NCI-H1694 (cell line): ENCODE data around the gene PSG4.
"Not testable (repeated sequence)": the region's sequence is repeated elsewhere in the genome, so short reads cannot be mapped to it uniquely, and the experiment has no call there.

Experiments
- DNase-seq: peaks from one replicate; lab custom pipeline; 2025; lab: John Stamatoyannopoulos, UW

Gene PSG4

DNA sequence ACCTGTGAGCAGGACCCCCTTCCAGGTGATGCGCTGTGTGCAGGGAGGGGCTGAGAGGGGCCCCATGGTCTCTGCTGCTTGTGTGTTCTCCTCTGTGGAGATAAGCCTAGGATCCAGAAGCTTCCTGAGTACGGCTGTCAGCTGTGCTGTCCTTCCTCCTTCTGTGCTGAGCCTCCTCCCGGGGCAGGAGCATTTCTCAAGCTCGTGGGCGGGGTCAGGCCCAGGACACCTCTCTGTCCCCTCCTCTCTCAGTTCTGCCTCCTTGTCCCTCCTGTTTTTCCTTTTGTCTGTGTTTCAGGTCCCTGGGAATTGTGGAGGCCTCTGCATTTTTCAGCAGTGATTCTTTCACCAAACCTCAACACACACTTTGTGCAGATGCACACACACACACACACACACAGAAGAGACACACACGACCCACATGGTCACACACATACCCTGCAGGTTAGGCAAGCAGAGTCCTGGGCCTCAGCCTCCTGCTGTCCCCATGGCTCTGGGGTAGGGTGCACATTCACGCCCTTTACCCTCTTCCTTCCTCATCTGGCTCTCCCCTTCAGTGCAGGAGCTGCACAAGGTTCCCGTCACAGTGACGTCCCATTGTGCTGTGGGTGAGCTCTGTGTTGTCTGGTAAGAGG lies at the start of gene PSG4:
Gene PSG4, minus strand, starts transcription at position 168 of the 635 bp plus-strand sequence. Its CDS starts 102 bp downstream, at position 66.
- DNase-seq = not testable (repeated sequence)

DNA sequence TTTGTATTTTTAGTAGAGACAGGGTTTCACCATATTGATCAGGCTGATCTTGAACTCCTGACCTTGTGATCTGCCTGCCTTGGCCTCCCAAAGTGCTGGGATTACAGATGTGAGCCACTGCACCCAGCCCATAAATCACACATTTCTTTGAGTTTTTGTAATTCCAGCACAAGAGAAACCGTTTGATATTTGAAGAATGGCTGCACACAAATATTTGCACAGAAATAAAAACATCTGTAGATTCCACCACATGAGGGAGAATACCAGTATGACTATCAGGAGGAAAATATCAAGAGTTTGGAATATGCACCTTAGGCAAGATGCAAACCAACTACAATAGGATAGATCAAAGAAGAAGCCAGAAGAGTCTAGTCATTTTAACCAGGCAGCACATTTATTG lies 46.0 kb upstream of the PSG4 start:
- not testable (repeated sequence) for DNase-seq

DNA sequence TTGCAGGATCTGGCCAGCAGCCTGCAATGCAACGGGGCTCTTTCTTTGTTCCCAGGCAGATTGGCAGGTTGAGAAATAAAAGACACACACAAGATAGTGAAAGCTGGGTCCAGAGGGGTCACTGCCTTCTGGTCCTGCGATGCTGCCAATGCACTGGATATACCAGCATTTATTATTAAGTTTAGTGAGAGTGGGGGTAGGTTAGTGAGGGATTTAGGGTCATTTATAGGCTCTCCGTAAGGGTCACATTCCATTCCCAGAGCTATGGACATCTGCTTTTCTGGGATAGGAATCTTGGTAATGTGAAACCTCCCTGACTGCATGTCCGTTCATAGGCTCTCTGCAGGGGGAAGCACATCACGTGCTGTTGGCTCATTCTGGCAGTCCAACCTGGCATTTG lies 44.9 kb upstream of the PSG4 start:
- not testable (repeated sequence) for DNase-seq

DNA sequence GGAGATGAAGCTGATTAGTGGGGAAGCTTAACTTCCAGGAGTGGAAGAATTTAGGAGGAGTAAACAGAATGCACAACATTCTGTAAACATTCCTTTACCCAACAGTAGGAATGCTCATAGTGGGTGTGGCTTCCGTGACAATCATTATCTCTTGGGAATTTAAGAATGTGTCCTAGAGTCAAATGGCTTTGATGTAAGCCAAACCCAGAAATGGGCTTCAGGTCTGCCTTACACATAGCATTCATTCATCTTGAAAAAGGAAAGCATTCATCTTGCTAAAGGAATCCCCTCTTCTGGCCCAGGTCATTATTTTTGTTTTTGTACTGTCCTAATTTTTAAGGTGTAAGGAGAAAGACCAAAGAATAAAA lies 43.2 kb upstream of the PSG4 start:
- not testable (repeated sequence) for DNase-seq

DNA sequence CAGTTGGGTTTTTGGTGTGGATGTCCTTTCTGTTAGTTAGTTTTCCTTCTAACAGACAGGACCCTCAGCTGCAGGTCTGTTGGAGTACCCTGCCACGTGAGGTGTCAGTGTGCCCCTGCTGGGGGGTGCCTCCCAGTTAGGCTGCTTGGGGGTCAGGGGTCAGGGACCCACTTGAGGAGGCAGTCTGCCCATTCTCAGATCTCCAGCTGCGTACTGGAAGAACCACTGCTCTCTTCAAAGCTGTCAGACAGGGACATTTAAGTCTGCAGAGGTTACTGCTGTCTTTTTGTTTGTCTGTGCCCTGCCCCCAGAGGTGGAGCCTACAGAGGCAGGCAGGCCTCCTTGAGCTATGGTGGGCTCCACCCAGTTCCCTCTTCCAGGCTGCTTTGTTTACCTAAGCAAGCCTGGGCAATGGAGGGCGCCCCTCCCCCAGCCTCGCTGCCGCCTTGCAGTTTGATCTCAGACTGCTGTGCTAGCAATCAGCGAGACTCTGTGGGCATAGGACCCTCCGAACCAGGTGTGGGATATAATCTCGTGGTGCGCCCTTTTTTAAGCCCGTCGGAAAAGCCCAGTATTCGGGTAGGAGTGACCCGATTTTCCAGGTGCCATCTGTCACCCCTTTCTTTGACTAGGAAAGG lies 41.9 kb upstream of the PSG4 start:
- not testable (repeated sequence) for DNase-seq

DNA sequence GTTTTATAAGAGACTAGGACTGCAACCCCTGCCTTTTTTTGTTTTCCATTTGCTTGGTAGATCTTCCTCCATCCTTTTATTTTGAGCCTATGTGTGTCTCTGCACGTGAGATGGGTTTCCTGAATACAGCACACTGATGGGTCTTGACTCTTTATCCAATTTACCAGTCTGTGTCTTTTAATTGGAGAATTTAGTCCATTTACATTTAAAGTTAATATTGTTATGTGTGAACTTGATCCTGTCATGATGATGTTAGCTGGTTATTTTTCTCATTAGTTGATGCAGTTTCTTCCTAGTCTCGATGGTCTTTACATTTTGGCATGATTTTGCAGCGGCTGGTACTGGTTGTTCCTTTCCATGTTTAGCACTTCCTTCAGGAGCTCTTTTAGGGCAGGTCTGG lies 40.4 kb upstream of the PSG4 start:
- not testable (repeated sequence) for DNase-seq

DNA sequence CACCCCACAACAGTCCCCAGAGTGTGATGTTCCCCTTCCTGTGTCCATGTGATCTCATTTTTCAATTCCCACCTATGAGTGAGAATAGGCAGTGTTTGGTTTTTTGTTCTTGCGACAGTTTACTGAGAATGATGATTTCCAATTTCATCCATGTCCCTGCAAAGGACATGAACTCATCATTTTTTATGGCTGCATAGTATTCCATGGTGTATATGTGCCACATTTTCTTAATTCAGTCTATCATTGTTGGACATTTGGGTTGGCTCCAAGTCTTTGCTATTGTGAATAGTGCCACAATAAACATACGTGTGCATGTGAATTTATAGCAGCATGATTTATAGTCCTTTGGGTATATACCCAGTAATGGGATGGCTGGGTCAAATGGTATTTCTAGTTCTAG lies 36.8 kb upstream of the PSG4 start:
- not testable (repeated sequence) for DNase-seq

DNA sequence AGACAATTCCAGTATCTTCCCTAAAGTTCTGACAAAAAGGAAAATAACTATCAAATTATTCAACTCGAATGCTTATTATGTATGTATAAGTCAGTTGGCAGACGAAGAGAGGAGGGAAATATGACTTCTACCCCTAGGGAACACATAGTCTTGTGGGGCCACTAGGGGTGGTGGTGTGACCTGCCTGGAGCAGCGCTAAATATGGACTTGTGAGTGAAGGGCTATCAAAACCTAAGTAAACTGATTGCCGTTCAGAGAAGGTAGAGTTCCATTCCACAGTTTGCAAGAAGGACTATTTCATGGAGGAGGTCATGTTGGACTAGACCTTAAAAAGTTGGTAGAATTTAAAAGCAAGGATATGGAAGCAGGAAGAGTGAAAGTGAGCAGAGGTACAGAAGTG lies 32.8 kb upstream of the PSG4 start:
- DNase-seq = not testable (repeated sequence)

DNA sequence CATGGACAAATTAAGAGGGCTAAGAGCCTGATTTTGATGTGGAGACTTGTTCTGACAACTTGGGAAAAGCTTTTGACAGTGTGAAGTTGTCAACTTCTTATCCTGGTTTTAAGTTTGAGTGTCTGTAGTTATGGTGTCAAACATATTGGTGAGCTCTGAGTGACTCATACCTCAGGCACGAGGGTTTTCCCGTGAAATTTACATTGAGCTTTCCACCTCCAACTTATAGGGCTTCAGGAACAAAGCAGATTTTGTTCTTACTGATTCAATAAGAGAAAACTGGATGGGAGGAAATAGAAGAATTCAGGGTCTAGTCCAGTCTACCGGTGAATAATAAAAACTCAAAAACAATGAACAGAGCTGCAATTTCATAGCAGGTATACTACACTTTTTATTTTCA lies 30.2 kb upstream of the PSG4 start:
- DNase-seq = not testable (repeated sequence)

DNA sequence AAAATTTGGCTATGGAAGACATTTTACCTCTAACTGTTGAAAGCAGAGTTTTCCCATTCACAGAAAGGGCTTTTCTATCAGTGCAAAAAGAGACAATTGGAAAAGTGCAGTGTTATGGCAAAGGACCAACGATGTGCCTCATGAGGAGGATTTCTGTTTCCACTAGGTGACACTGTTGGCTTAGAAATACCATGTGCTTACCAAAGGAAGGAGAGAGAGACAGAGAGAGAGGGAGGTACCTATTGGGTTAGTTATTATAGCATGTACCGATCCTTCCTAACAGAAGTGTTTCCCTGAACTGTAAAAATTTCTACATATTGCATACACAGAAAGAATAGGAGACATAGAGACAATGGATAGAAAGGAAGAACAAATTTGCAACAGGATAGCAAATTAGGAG lies 23.9 kb upstream of the PSG4 start:
- no peak for DNase-seq

DNA sequence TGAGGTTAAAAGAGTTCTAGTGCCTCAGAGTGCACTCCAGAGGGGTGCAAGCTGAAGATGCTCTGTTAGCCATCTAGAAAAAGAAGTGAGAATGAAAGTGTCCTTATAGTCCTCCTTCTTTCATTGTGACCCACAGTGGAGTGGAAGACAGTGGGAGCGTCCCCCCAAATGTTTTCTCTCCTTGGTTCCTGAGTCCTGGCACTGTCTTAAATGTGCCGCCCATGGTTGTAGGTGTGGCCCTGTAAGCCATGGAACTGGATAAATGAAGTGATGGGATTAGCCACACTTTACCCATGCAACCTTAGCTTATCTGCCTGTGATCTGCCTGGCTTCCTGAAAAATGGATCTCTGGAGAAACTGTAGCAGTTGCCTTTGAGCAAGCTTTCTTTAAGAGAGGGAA lies 23.3 kb upstream of the PSG4 start:
- DNase-seq = not testable (repeated sequence)

DNA sequence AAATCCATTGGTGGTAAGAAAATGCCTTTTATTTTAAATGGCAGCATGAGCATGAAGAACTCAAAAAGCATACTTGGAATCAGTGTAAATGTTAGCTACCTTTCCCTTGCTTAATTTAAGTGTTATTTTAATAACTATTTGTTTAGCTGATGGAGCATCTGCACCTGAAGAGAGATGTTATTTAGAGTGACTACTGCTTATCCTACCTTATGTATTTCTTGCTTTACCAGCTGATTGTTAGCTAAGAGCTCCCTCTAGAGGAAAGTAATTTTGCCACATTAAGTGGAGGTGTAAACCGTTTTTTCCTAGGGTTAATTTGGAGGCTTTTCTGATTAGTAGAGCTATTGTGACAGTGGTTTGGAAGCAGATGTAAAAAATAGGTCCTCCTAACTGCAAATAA lies 21.5 kb upstream of the PSG4 start:
- DNase-seq = not testable (repeated sequence)

DNA sequence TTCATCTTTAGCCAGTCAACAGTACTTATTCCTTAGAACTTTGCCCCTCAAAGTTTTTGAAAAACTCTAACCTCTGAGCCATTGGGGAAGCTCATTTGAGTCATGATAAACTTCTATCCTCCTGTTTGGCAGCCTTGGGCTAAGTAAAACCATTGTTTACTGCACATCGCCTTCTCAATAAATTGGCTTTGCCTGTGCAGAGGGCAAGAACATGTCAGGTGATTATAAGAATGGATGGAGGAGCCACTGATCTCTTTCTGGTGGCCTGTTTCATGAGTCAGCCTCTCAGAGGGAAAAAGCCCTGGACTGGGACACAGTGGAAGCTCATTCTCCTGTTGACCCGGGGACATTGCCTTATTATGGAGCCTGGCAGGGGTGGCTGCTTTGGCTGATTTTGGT lies 19.4 kb upstream of the PSG4 start:
- no peak for DNase-seq

DNA sequence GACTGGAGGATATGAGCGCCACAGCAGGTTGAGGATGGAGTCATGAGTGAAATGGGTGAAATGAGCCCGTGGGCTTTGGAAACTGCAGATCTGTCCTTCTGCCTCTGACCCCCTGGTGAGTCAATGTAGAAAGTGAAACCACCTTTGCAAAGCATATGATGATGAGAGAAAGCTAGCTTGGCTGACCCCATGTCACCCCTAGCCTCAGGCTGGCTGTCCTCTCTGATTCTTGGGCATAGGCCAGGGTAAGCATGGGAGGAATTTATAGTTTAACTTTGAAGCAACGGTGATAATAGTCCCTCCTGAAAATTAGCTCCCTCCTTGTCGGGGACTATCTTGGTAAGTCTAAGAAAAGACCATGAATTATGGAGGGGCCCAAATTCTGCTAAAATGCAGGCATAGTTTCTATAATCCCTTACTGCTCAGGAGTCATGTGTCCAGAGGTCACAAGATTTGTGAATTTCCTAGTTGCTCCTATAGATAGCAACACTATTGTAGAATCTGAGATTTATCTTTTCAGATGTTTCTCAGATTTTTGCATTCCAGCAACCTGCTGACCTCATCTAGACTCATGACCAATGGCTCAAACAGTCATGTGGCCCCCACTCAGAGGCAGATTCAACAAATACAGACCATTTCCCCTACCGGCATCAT lies 18.9 kb upstream of the PSG4 start:
- not testable (repeated sequence) for DNase-seq

DNA sequence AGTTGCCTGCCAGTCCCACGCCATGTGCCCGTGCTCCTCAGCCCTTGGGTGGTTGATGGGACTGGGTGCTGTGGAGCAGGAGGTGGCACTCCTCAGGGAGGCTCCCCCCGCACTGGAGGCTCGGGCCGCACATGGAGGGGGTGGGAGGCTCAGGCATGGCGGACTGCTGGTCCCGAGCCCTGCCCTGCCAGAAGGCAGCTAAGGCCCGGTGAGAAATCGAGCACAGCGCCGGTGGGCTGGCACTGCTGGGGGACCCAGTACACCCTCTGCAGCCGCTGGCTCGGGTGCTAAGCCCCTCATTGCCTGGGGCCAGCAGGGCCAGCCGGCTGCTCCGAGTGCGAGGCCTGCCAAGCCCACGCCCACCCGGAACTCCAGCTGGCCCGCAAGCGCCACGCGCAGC lies 16.5 kb upstream of the PSG4 start:
- not testable (repeated sequence) for DNase-seq

DNA sequence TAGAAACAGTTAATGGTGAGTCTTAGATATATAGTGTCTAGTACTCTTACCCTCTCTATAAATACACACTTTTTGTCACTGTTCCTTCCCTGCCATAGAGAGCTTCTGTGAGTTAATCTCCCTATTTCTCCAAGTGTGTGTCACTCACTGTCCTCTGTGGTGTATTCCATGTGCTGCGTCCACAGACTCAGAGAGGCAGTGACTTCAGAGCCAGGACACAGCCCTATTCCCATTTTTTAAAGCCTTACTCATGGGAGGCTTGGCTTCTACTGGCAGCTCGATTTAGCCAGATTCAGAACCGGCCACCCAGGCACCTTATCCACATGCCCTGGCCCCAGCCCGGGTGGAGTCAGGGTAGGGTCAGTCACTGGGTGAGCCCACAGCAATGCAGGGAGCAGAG lies 13.7 kb upstream of the PSG4 start:
- not testable (repeated sequence) for DNase-seq

DNA sequence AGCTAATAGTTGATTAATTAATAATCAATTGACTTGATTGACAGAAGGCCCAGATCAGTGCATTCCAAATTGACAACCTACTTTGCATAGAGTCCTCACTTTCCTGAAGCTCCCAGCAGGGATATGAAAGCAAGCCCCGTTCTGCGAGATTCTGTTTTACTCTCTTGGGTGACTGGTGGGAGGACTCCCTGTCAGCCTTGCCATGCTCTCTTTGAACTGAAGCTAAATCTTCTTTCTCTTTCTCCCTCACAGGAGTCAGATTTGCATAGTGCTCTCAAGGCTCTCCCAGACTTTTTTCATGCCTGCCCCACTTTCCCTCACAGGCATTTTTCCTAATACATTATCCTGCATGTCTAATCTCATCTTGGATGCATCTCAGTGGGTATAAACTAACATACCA lies 10.4 kb upstream of the PSG4 start:
- not testable (repeated sequence) for DNase-seq

DNA sequence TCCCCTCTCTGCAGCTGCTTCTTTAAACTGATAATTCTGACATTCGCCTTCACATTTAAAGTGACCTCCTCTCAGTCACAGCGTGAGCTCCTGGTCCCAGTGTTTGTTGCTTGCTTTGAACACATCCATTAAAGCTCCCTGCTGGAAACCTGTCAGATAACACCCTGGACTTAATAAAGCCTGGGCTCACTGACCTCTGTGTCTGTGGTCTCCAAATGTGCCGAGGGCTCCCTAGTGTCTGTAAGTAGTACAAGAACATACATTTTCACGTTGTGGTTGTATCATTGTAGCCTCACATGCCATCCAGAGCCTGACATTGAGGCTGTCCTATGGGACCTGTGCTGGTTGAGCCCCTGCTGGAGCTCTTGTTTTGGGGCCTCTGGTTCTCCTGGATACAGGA lies 2.6 kb upstream of the PSG4 start:
- no peak for DNase-seq

DNA sequence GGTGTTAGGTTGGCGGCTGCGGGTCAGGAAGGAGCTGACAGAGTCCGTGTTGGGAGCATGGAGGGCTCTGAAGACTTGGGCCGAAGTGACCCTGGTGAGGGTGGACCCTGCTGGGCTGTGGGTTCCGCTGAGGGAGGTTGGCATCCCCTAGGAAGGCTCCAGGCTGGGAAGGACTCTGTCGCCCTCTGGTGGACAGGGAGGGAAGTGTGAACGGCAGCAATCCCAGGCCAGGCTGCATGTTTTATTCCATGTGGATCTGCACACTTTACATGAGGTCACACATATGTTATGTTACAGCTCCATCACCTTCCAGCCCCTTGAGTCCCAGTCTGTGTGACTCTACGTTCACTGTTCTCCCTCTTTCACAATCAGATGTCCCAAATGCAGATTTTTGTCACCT lies 1.7 kb upstream of the PSG4 start:
- not testable (repeated sequence) for DNase-seq

DNA sequence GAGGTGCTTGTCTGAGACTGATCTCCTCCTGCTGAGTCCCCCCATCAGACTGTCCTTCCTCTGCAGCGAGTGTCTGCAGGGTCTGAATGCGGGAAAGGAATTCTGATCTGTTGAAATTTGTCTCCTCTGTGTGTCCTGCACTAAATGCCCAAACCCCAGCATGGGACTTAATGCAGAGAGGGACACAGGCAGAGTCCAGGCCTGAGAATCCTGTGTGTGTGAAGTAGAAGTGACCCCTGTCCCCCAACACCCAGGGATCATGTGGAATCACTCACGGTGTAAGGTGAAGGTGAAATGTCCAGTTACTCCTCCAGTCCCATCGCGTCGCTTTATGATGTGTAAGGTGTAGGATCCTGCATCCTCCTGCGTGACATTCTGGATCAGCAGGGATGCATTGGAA lies 1.8 kb downstream of the PSG4 start:
- DNase-seq = not testable (repeated sequence)

DNA sequence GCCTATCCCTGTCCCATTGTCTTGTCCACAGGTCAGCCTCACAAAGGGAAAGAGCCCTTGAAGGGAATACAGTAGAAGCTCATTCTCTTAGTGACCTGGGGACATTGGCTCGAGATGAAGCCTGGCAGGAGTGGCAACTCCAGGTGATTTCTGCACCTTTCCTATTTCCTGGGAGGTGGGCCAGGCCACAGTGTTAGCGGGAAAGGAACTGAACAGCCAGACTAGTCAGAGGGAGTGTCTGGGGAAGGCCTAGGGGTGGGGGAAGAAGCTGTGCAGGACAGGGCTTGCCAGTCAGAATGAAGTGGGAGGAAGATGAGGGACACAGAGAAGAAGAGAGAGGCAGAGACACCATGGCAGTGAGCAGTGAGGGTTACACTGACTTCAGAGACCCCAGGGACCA lies 3.5 kb downstream of the PSG4 start:
- not testable (repeated sequence) for DNase-seq

DNA sequence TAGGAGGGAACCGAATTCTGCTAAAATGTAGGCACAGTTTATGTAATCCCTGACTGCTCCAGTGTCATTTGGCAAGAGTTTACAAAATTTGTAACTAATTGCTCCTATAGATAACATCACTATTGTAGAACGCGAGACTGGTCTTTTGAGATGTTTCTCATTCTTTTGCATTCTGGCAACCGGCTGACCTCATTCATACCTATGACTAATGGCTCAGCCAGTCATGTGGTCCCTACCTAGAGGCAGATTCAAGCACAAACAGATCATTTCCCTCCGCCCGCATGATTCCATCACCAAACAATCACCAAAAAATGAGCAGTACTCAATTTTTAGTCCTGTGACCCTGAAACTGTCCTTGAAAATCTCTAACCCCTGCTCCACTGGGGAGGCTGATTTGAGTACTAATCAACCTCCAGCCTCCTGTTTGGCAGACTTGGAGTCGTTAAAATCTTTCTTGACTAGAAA lies 4.1 kb downstream of the PSG4 start:
- not testable (repeated sequence) for DNase-seq
